GM21515 (cell line): ENCODE data around the gene FHOD3.

Experiments used
- ATAC-seq: cut with Tn5 transposase; IDR thresholded peaks from one replicate; pipeline ENCODE4 v1.9.1; 2021; ENCODE audit not compliant: unreplicated experiment

FHOD3 gene

GRCh38 chr18:36465276-36465675 lies 167.8 kb downstream of the FHOD3 start:
- ATAC-seq: no peak

DNA sequence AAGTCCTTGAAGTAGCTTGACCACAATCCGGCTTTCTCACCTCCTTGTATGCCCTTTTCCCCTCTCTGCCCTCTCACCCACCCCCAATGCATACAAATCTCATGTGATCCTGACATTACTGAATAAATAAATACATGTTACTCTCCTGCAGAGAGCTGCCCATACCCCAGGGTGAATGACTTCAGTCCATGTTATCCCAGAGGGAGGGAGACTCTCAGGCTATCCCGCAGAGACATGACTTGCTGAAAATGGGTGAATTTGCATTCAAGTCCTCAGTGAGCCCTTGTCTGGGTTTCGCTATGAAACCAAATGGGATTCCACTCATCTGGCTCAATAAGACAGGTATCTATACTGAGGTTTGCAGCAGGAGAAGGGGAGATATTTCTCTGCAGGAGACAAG lies 168.5 kb downstream of the FHOD3 start:
- no peak for ATAC-seq

GRCh38 chr18:36467614-36468013 lies 170.1 kb downstream of the FHOD3 start:
- ATAC-seq: no peak

- no peak for ATAC-seq
Measured at GRCh38 chr18:36468161-36468560, 170.6 kb downstream of the FHOD3 start.

- ATAC-seq: no peak
Measured at GRCh38 chr18:36469461-36469860, 171.9 kb downstream of the FHOD3 start.

DNA sequence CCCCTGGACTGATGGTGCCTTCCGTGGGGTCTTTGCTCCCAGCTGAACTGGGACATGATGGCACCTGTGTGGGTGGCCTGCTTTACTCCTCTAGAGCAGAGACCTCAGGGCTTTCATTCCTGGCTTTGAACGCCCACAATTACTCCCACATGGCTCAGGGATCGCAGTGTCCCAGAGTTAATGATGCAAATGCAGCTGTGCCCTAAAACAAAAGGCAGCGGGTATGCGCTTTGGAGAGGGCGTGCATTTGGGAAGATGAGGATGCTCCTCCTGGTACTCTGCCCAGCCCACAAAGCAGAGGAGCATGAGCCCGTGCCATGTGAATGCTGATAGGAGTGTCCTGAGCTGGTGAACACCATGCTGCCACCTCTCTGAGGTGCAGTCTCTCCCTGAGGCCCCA lies 173.4 kb downstream of the FHOD3 start:
- no peak for ATAC-seq

- ATAC-seq: no peak
Measured at GRCh38 chr18:36471393-36471792, 173.9 kb downstream of the FHOD3 start.

DNA sequence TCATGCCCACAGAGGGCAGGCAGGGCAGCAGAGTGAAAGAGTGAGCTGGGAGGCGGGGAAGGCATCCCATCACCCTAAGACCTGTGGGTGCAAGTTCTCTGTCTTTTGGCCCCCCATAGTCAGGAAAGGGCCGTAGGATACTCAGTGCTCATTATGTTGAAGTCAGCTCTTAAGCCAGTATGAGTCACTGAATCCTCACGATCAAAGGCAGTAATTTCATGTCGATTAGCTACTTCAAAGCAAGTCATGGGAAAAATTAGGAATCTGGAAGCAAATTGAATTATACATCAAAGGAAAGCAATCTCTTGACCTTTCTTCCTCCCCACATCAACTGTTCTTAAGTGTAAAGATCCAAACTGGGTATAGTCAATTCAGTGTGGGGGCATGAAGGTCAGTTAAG lies 178.9 kb downstream of the FHOD3 start:
- ATAC-seq: no peak

DNA sequence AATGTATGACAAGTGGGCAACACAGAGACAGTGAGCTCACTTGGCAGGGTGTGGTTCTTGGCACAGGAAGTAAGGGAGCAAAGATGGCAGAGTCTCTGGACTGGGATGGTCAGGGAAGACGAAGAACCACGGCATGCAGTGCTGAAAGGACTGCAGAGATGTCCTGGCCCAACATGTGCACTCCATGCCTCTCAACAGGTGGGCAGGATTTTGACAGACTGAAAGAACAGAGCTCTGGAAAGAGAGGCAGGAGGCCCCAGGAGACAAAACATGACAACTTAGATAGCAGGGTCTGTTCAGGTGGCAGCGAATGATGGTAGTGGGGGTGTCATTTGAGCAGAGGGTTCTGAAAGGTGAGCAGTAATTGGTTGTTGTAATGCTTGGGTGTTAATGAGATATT lies 180.3 kb downstream of the FHOD3 start:
- ATAC-seq: no peak

GRCh38 chr18:36481201-36481657 lies 183.7 kb downstream of the FHOD3 start:
- ATAC-seq: no peak

GRCh38 chr18:36481935-36482334 lies 184.4 kb downstream of the FHOD3 start:
- no peak for ATAC-seq

- ATAC-seq: no peak
Measured at GRCh38 chr18:36484591-36484990, 187.1 kb downstream of the FHOD3 start.

GRCh38 chr18:36485772-36486171 lies 188.3 kb downstream of the FHOD3 start:
- ATAC-seq: no peak

GRCh38 chr18:36488131-36488530 lies 190.6 kb downstream of the FHOD3 start:
- no peak for ATAC-seq

GRCh38 chr18:36490897-36491296 lies 193.4 kb downstream of the FHOD3 start:
- no peak for ATAC-seq

- ATAC-seq: no peak
Measured at GRCh38 chr18:36492604-36493329, 195.3 kb downstream of the FHOD3 start.

GRCh38 chr18:36493349-36494159 lies 196.0 kb downstream of the FHOD3 start:
- no peak for ATAC-seq

GRCh38 chr18:36494160-36494437 lies 196.6 kb downstream of the FHOD3 start:
- no peak for ATAC-seq

- ATAC-seq: no peak
Measured at GRCh38 chr18:36496022-36496421, 198.5 kb downstream of the FHOD3 start.

DNA sequence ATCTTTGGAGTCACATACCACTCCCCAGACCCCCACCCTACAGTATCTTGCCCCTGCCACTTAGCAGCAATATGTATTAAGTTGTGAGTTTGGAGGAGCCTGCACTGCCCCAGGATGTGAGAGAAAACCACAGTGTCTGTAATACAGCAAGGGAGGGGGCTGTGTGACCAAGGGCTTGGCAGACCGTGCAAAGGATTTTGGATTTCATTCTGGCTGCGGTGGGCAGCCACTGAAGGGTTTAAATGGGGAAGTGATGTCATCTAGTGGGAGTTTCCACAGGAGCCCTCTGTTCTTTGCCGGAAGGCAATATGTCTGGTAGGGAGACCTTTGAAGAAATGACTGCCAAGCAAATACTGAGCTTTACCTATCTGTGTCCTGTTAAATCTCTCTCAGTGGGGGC lies 202.4 kb downstream of the FHOD3 start:
- ATAC-seq: peak; percentile 74

- no peak for ATAC-seq
Measured at GRCh38 chr18:36501100-36501499, 203.6 kb downstream of the FHOD3 start.

DNA sequence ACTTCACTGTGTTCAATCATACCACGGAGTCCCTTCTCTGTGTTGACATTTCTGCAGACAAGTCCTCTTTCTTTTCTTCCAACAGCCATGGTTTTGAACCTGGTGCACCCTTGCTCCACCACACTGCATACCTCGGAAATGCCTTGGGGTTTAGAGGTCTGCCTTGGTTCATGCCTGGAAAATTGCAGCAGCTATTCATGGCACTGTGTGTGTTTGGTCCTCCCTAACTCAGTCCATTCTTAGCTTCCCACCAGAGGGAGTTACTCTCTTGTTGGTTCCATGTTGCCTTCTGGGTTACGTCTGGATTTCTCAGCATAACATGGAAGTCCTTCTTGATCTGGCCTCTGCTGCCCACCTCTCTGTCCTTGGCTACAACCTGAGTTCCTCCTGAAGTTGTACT lies 206.0 kb downstream of the FHOD3 start:
- no peak for ATAC-seq

DNA sequence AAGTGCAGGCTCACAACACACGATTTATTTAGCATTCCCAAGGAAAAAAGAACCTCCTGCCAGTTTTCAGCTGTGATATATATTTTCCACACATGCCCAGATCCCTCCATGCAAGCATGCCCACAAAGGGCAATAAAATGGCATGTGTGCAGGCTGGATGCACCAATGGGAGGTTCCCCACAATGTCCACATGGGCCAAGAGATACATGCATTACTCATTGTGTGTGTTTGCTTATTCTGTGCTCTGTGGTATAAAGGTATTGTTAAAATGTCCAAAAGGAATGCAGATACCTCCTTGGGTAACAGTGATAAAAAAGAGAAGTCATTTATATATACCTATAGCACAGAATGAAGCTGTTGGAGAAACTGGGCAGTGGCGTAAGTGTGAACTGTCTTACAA lies 207.4 kb downstream of the FHOD3 start:
- no peak for ATAC-seq
